MM.1S (cell line): ENCODE measurements around the gene CASP12.

ENCODE experiments used
- CTCF ChIP-seq: fragments of 300-600 bp; sonication (generic); IDR thresholded peaks from 2 replicates; pipeline ENCODE4 v1.5.1; 2016; ENCODE audit warnings: antibody characterized with exemption, low read length, mixed read lengths
- EZH2 ChIP-seq: fragments of 300-600 bp; sonication (generic); optimal IDR thresholded peaks from 2 replicates; pipeline ENCODE3; 2017; ENCODE audit warnings: low read depth, mild to moderate bottlenecking, antibody characterized with exemption, low read length, mixed read lengths

- TF ChIP-seq CTCF (no peak), EZH2 (no peak)
These were observed 18.2 kb upstream of the CASP12 start for GRCh38 chr11:104916442-104916841.
